Measurements from ENCODE around the gene IPO9.
"Not testable (repeated sequence)": the region's sequence is repeated elsewhere in the genome, so short reads cannot be mapped to it uniquely, and the experiment has no call there.

The IPO9 gene

GRCh38 chr1:201889090-201889968, 60.4 kb downstream of the IPO9 start:
- DNase-seq (ENCODE audit: low spot score): no peak

- DNase-seq (ENCODE audit: low spot score): no peak
These were observed 61.3 kb downstream of the IPO9 start for GRCh38 chr1:201890223-201890622.

GRCh38 chr1:201890806-201891450, 62.0 kb downstream of the IPO9 start:
- DNase-seq (ENCODE audit: low spot score): no peak

- no peak for DNase-seq (ENCODE audit: low spot score)
These were observed 62.6 kb downstream of the IPO9 start for GRCh38 chr1:201891451-201892045.

- DNase-seq (ENCODE audit: low spot score): no peak
These were observed 63.3 kb downstream of the IPO9 start for GRCh38 chr1:201892211-201892610.

- no peak for DNase-seq (ENCODE audit: low spot score)
These were observed 64.5 kb downstream of the IPO9 start for GRCh38 chr1:201893431-201893830.

- no peak for DNase-seq (ENCODE audit: low spot score)
These were observed 65.6 kb downstream of the IPO9 start for GRCh38 chr1:201894343-201895119.

- DNase-seq (ENCODE audit: low spot score): no peak
These were observed 66.2 kb downstream of the IPO9 start for GRCh38 chr1:201895120-201895665.

GRCh38 chr1:201895913-201896807, 67.2 kb downstream of the IPO9 start:
- DNase-seq (ENCODE audit: low spot score): peak; percentile 89

- peak; percentile 67 for DNase-seq (ENCODE audit: low spot score)
These were observed 68.0 kb downstream of the IPO9 start for GRCh38 chr1:201896951-201897391.

GRCh38 chr1:201898240-201898894, 69.4 kb downstream of the IPO9 start:
- DNase-seq (ENCODE audit: low spot score): no peak

GRCh38 chr1:201898992-201899391, 70.0 kb downstream of the IPO9 start:
- DNase-seq (ENCODE audit: low spot score): no peak

GRCh38 chr1:201899683-201900429, 70.9 kb downstream of the IPO9 start:
- DNase-seq (ENCODE audit: low spot score): no peak

- DNase-seq (ENCODE audit: low spot score): no peak
These were observed 71.5 kb downstream of the IPO9 start for GRCh38 chr1:201900476-201900875.

GRCh38 chr1:201901036-201901435, 72.1 kb downstream of the IPO9 start:
- DNase-seq (ENCODE audit: low spot score): not testable (repeated sequence)

- DNase-seq (ENCODE audit: low spot score): peak; percentile 59
These were observed 73.2 kb downstream of the IPO9 start for GRCh38 chr1:201902198-201902597.

GRCh38 chr1:201903135-201903534, 74.2 kb downstream of the IPO9 start:
- DNase-seq (ENCODE audit: low spot score): peak; percentile 78

- peak; percentile 92 for DNase-seq (ENCODE audit: low spot score)
These were observed 75.6 kb downstream of the IPO9 start for GRCh38 chr1:201904579-201904978.

- no peak for DNase-seq (ENCODE audit: low spot score)
These were observed 76.4 kb downstream of the IPO9 start for GRCh38 chr1:201905234-201905890.
